Measurements from ENCODE around the gene KAT2B.

DNA sequence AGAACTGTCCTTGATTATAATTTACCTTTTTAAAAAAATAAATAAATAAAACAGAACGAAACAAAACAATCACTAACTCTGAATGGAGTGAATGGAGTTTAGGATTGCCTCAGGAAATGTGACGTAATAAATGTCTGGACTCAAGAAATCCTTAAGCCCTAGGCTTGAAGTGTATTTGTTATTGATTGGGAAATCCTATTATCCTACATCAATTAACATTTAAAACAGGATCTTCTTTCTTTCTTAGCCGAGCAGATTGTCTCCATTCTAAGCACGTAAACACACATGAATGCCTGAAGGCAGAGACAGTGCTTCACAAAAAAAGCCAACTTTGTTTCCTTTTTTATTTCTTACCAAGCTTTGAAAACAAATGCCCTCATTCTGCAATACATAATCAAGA is 33.4 kb downstream of the KAT2B start:
- TF ChIP-seq, protein P1, sequence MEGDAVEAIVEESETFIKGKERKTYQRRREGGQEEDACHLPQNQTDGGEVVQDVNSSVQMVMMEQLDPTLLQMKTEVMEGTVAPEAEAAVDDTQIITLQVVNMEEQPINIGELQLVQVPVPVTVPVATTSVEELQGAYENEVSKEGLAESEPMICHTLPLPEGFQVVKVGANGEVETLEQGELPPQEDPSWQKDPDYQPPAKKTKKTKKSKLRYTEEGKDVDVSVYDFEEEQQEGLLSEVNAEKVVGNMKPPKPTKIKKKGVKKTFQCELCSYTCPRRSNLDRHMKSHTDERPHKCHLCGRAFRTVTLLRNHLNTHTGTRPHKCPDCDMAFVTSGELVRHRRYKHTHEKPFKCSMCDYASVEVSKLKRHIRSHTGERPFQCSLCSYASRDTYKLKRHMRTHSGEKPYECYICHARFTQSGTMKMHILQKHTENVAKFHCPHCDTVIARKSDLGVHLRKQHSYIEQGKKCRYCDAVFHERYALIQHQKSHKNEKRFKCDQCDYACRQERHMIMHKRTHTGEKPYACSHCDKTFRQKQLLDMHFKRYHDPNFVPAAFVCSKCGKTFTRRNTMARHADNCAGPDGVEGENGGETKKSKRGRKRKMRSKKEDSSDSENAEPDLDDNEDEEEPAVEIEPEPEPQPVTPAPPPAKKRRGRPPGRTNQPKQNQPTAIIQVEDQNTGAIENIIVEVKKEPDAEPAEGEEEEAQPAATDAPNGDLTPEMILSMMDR (IDR thresholded peaks at IDR 0.05): no peak
- TF ChIP-seq POLR2A (IDR thresholded peaks at IDR 0.05): no peak

Measured in thyroid gland (tissue), 4 donors.